GM13977 (cell line): Measurements from ENCODE around the gene NSFL1C.
A peak's percentile ranks its signal among the peaks of the same experiment; 100 is the strongest.

Source experiments
- DNase-seq: peaks from one replicate; pipeline ENCODE4 v3.0.0; 2012; ENCODE audit warnings: low spot score
- in situ Hi-C: fragments of 300-500 bp; cut with MboI; formaldehyde crosslinking; loops from one replicate; pipeline ENCODE4 v1.12.0; 2022; ENCODE audit warnings: low sequenced_read_pairs, low pct_unique_long_range_greater_than_20kb, mixed read lengths, inconsistent platforms; ENCODE audit not compliant: unreplicated experiment
- TF ChIP-seq, protein P1 (sequence below): IDR thresholded peaks from 2 replicates; pipeline ENCODE4 v1.5.1; 2012; ENCODE audit warnings: mild to moderate bottlenecking, control low read depth; ENCODE audit not compliant: insufficient read depth; ENCODE audit errors: extremely low read depth, missing control alignments

The NSFL1C gene

DNA sequence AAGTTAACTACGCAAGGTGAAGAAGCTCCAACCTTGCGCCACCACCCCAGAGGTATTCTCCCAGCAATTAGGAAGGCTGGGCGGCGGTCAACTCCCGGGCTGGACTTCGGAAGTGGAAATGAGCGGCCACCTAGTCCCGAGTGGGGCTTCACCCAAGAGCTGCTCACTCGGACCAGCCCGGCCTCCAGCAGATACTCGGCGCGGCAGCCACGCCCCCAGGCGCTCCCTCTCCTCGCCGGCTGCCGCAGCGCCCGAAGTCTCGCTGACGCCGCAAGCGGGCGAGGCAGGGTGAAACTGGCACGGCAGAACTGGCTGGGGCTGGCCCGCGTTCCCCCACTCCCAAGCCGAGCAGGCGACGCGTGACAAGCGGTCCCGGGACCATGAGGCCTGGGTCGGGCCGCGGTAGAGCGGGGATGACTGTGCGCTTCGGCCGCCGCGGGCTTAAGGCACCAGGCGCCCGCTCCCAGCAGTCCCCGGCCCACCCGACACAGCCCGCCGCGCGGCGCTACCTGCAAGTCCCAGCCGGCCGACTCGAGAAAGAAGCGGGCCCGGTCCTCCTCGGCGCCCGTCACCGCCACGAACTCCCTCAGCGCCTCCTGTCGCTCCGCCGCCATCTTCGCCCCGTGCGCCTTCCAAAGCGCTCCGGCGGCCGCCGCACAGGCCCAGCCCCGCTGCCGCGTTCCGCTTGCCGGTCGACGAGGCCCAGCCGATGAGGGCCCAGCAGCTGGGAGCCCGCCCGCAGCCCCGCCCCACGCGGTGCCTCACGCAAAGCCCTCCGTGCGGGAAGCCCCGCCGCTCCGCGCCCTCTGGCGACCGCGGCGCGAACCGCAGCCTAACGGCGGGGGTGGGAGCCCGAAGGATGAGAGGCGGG lies at the start of gene NSFL1C:
Gene NSFL1C (minus strand): TSS at position 639 of the 871 bp plus-strand sequence. CDS start 25 bp downstream, at position 614.
- DNase-seq, result peak; percentile 96
- in situ Hi-C loops, result no loop called here
- TF ChIP-seq, protein P1, sequence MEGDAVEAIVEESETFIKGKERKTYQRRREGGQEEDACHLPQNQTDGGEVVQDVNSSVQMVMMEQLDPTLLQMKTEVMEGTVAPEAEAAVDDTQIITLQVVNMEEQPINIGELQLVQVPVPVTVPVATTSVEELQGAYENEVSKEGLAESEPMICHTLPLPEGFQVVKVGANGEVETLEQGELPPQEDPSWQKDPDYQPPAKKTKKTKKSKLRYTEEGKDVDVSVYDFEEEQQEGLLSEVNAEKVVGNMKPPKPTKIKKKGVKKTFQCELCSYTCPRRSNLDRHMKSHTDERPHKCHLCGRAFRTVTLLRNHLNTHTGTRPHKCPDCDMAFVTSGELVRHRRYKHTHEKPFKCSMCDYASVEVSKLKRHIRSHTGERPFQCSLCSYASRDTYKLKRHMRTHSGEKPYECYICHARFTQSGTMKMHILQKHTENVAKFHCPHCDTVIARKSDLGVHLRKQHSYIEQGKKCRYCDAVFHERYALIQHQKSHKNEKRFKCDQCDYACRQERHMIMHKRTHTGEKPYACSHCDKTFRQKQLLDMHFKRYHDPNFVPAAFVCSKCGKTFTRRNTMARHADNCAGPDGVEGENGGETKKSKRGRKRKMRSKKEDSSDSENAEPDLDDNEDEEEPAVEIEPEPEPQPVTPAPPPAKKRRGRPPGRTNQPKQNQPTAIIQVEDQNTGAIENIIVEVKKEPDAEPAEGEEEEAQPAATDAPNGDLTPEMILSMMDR, result peak; percentile 98

DNA sequence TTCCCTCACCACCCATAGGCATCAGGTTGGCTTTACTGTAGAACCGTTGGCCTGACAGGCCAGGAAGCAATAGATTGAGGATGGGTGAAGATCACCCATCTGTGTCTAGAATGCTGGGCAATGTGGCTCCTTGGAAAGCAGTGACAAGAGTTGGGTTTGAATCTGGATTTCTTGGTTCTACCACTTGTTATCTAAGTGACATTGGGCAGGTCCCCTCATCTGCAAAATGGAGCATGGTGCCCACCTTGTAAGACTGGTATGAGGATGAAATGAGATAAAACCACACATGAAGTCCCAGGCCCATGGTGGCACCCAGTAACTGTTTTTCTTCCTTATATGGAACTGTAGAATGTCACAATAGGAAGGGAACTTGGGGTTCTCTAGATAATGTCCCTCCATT lies 47.2 kb upstream of the NSFL1C start:
- TF ChIP-seq, protein P1, result no peak
- in situ Hi-C loops, result no loop called here
- no peak for DNase-seq

DNA sequence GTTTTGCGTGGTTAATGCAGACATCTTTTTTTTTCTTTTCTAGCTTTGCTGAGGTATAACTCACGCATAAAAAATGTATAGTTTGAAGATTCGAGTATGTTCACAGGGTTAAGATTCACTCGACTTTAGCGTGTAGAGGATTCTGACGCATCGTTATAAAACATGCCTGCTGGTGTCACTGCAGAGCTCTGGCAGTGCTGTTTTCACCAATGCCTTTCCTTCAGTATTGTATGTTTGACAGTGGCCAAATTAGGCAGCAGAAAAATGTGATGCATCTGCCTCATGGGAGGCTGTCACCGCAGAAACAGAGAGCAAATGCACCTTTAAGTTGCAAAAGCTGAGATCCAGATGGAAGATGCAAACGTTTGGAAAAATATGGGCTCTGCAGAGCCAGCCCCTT lies 42.6 kb upstream of the NSFL1C start:
- peak; percentile 40 for DNase-seq
- TF ChIP-seq, protein P1, result peak; percentile 53
- in situ Hi-C loops, result no loop called here

DNA sequence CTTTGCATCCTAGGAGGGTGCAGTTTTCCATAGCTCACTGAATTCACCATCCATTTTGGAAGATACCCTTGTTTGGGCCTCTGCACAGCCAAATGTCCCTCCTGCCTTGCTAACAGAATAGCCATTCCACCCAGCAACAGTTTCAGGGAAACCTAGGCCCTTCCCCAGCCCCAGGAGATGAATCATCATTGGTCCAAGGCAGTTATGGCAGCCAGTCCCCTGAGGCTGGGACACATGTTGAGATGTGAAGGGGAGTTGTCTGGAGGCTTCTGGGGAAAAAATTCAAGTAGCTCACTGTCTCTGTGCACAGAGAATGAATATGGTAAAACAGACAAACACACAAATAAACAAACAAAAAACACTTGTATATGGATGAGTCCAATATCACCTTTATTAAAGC lies 41.9 kb upstream of the NSFL1C start:
- in situ Hi-C loops, result no loop called here
- DNase-seq, result no peak
- TF ChIP-seq, protein P1, result no peak

DNA sequence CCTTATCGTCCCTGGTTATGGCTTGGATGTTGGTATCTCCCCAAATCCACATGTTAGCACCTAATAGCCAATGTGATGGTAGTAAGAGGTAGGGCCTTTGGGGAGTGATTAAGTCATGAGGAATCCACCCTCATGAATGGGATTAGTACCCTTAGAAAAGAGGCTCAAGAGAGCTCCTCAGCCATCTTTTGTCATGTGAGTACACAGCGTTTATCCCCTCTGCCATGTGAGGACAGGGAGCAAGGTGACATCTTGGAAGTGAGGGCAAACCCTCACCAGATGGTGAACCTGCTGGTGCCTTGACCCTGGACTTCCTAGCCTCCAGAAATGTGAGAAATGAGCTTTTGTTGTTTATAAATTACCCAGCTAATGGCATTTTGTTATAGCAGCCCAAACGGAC lies 40.6 kb upstream of the NSFL1C start:
- in situ Hi-C loops, result no loop called here
- no peak for DNase-seq
- TF ChIP-seq, protein P1, result no peak

DNA sequence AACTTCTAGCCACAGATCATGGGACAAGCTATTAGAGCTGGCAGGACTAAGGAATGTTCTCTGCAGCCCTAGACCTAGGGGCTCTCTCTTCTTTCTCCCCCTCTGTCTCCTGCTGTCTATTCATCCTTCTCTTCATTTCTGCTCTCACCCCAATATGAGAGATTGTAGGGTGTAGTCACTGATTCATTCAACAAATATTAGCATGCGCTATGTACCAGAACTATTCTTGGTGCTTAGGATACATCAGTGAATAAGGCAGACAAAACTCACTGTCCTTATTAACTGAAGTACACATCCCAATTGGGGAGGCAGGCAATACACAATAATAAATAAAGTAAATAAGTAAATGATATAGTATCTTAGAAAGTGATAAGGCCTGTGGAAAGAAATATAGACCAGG lies 39.2 kb upstream of the NSFL1C start:
- TF ChIP-seq, protein P1, result no peak
- DNase-seq, result no peak
- in situ Hi-C loops, result no loop called here
